ENCODE measurements around the gene GTF3C1.

Gene GTF3C1

DNA sequence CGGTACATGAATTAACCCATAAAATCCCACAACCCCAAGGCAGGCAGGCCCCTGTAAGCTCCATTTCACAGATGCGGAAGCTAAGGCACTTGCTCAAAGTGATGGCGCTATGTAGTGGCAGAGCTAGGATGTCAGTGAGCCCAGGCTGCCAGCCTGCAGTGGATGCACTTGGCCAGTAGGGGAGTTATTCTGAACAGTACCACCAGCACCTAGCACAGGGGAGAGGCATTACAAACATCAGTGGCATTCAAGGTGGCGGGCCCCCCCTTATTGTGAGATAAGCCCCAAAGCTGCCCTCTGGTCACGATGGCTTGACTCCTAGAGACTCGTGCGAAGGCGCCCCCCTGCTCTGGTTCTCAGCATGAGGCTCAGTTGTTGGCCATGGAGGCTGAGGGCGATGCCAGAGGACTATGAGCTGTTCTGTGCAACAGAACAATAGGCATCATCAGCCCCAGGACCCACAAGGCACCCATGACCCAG is 33.8 kb downstream of the GTF3C1 start:
- DNase-seq: peak; percentile 14

DNA sequence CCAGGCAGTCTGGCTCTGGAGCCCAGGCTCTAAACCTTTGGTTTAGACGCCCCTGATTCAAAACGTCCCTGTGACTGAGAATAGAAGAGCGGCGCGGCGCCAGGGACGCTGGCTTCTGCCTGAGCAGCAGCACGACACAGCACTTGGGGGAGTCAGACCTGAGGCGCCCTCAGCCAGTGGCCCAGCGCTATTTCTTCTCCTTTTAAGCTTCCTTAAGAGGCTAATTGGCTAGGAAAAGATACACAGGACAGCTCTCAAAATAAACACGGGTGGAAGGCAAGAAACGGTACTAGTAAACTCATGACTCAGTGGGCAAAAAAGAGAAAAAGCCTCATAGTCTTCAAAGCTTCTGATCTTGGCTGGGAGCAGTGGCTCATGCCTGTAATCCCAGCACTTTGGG is 34.9 kb downstream of the GTF3C1 start:
- no peak for DNase-seq

DNA sequence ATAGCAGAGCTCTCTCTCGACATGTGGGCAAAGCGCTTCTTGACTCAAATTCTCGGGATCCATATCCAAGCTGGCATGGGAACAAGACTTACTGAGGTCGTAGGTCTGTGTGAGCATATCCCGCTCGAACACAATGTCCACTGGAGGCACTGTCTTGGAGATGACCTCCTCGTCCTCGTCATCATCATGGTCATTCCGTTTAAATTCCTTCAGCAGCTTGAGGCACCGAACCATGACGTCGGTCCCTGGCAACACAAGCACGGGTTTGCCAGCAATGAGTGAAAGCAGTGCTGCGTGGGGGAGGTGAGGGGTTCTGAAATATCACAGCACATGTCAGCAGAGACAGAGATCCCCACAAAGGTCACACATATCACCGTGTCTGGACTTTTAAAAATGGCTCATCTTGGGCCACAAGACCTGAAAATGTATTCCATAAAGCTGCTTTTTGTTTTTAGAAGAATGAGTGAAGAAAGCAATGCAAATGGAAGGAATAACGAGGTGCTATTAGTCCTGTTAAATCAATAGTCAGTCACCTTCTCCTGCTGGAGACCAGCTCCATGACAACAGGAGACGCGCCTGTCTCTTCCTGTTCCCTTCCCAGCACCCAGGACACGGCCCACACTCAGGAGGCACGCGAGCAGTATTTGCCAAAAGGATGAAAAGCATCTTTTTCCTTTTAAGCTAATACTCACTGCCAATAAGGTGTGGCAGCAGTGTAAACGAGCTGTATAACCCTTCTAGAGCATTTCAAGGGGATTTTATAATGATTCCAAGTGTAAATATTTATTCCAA is 37.9 kb downstream of the GTF3C1 start:
- no peak for DNase-seq

GRCh38 chr16:27508476-27508875 is 41.2 kb downstream of the GTF3C1 start:
- no peak for DNase-seq

DNA sequence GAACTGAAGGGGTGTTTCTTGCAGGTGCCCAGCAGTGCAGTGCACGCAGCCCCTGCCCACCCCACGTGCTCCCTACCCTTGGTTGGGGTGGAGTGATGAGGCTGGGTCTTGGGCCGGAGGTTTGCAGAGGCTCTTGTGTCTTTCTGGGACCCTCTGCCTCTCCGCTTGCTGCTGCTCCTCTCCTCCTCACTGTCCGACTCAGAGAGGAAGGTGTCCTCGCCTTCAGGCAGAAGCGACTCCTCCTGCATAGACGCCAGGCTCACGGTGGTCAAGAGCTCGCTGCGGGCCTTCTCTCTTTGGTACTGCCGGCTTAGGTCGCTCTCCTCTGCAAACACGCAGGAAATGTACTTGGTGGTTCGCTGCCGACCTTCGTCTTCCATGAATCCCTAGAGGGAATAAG is 42.9 kb downstream of the GTF3C1 start:
- no peak for DNase-seq

- no peak for DNase-seq
These were observed 44.1 kb downstream of the GTF3C1 start for GRCh38 chr16:27505297-27506236.

- DNase-seq: no peak
These were observed 46.1 kb downstream of the GTF3C1 start for GRCh38 chr16:27503662-27504061.

GRCh38 chr16:27500801-27501200 is 48.9 kb downstream of the GTF3C1 start:
- DNase-seq: no peak

- no peak for DNase-seq
These were observed 50.1 kb downstream of the GTF3C1 start for GRCh38 chr16:27499659-27500055.

- no peak for DNase-seq
These were observed 50.6 kb downstream of the GTF3C1 start for GRCh38 chr16:27498916-27499658.

DNA sequence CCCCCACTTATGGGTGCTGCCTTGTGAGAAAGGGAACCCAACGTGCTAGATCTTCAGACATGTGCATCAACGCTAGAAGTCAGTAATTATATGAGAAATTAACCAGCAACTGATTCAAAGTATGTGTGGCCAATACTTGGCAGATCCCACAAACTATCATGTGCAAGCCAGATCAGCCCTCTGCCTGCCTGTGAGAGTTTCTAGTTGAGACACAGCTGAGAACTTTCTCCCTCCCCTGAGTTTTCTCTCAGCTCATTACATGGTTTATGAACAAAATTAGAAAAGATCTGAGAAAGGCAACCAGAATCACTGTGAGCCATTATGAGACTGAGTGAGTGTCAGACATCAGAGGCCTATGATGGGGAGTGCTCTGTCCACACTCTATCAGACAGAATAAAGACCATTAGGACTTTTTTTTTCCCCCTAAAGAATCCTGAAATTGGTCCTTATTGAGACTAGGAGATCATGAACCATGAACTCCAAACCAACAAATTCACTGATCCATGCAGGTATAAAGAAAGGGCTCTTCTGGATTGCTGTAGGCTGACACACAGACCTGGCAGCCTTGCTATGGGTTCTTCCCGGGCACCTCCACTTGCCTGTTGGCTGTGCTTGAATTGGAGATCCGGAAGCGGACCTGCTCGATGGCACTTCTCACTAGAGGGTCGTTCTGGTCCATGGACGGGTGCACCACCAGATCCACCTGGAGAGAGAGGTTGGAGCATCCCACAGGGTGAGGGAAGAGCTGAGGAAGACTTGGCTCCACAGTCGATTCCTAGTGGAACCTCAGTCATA is 51.5 kb downstream of the GTF3C1 start:
- no peak for DNase-seq

GRCh38 chr16:27495191-27495590 is 54.5 kb downstream of the GTF3C1 start:
- DNase-seq: no peak

DNA sequence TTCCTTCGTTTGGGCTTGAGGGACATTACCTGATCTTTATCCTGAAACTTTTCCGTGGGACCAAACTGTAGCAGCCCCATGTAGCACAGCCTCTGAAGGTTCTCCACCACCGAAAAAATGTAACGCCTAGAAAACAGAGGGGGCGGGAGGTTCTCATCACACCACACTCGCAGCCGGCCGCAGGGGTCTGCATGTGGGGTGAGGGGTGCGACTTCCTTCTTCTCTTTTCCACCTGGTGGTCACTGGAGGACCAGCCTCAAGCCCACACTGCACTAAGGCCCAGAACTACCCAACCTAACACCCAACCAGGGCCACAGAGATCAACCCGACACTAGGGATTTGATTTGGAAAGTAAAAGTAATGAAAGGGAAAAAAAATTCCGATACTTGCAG is 57.1 kb downstream of the GTF3C1 start:
- DNase-seq: no peak

GRCh38 chr16:27491894-27492587 is 57.7 kb downstream of the GTF3C1 start:
- no peak for DNase-seq

DNA sequence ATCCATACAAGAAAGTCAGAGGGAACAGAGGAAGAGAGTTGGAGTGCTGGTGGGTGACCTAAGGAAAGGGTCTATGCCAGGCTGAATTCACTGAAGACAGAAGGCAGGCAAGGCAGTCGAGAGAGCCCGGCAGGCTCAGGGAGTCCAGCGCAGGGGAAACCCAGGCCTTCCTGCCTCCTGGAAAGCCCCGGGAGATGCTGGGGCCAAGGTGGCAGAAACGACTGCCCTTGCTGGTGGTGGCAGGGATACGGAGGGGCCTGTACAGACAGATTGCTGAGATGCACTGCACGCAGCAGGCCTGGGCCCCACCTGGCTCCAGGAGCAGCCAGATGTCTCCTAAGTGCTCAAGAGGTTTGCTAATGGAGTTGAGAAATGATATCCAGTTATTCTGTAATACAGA is 59.8 kb downstream of the GTF3C1 start:
- DNase-seq: no peak

DNA sequence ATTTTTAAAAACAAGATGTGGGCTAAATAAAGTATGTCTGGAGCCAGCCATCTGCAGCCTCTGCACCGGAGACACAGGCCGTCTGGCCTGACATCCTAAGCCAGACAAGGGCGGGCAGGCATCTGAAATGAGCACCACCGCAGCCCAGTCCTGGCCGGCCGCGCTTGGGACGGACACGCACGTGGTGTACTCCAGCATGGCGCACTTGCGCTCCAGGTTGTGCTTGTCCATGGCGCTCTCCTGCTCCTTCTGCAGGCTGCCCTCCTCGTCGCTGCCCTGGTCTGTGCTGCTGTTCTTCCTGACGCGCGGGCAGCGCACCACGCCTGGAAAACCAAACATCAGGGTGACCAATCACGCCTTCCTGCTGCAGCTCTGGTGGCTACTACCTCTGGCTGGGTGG is 60.3 kb downstream of the GTF3C1 start:
- no peak for DNase-seq

- no peak for DNase-seq
These were observed 63.0 kb downstream of the GTF3C1 start for GRCh38 chr16:27486760-27487159.

- no peak for DNase-seq
These were observed 63.4 kb downstream of the GTF3C1 start for GRCh38 chr16:27486344-27486743.

DNA sequence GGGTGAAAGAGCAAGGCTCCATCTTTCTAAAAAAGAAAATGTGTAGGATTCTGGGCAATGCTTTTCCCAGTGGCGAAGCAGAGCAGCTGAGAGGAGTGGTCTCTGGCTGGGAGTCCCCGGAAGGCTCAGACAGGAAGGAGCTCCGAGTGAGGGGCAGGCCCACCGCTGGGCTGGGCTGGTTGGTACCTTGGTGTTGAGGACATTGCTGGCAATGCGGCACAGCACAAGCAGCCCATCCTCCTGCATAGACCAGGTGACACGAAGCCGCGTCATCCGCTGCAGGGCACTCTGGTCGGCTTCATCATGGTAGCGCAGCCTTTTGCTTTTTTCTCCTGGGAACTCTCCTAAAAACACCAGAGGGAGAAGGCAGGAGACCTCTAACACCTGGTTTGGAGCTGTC is 63.9 kb downstream of the GTF3C1 start:
- no peak for DNase-seq

GRCh38 chr16:27485126-27485525 is 64.6 kb downstream of the GTF3C1 start:
- DNase-seq: no peak

DNA sequence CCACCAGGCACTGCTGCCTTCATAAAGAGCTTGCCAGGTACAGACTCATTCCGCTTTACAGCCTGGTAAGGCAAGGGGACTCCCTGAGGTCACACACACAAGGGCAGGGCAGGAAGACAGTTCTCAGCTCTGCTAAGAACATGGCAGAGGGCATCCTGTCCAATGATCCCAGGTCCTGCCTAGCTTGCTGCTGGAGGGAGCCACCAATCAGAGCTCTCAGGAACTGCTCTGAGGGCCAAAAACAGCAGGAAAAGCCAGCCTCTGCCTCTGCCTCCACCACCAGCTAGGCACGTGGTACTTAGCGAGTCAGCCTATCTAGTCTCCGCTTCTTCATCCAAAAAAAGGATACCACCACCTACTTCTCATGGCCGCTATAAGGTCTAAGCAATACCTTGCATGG is 66.1 kb downstream of the GTF3C1 start:
- no peak for DNase-seq

DNA sequence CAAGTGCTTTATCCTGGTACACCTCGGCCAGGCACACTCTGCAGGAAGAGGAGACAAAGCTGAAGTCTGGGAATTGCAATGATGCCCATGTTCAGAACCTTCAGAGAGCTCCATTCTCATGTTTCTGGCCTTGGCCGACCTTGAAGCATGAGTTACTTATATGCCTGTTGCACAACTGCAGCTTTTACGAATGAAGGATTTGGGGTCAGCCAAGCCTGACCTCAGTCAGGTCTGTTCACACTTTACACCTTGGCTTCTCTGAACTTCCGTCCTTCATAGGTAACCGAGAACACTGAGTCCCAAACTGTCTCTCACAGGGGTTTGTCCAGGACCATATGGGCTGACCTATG is 66.7 kb downstream of the GTF3C1 start:
- DNase-seq: no peak
